ENCODE measurements around the gene FRMD8.
A peak's percentile ranks its signal among the peaks of the same experiment; 100 is the strongest.

FRMD8 gene
- 47.0 to 60.4 (median 59.8) reads per million in 3 donors for total RNA-seq

- Histone ChIP-seq H3K27ac (ENCODE audit: insufficient read depth, low read length, poor library complexity, severe bottlenecking) (peak within 1 kb of the TSS; percentile 97), H3K4me1 (ENCODE audit: control insufficient read depth, insufficient read depth, low read length, poor library complexity, severe bottlenecking) (peaks cover 75% of the 10 kb centered on the region), H3K9me3 (ENCODE audit: control insufficient read depth, low read length) (no peaks in the 10 kb centered on the region), H3K36me3 (ENCODE audit: control insufficient read depth, insufficient read depth, low read length) (peaks cover 4% of the 10 kb centered on the region), H3K27me3 (replicated peaks; ENCODE audit: control insufficient read depth, insufficient read depth, low read length, poor library complexity, severe bottlenecking) (no peaks in the 10 kb centered on the region), H3K4me3 (ENCODE audit: insufficient read depth, low read depth, low read length, poor library complexity, severe bottlenecking) (peak within 1 kb of the TSS; percentile 98)
- DNase-seq = peak; percentile 83 to 89 (median 87)
These were observed at the start of gene FRMD8 for GRCh38 chr11:65386307-65387140. TSS of gene FRMD8 (plus strand) at chr11:65386637. CDS start at chr11:65387037, 400 bp downstream.

DNA sequence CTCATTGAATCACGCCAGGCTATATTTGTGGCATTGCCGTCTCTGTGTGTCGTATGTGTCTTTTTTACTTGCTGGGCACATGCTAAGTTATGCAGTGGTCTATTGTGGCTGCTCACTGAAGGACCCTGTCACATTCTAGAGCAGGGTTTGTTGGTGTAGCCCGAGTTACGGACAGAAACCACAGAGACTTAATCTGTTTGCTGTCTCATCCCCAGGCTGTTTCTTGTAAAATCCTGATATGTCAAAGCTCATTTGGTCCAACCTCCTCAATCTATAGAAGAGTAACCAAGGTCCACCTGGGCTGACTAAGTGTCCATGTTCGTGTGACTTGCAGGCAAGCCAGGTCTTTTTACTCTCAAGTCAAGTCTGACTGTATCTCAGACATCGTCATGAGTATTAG lies 47.8 kb upstream of the FRMD8 start:
- Histone ChIP-seq H3K4me1 (ENCODE audit: control insufficient read depth, insufficient read depth, low read length, poor library complexity, severe bottlenecking) (peaks cover 14% of the 10 kb centered on the region), H3K27ac (ENCODE audit: insufficient read depth, low read length, poor library complexity, severe bottlenecking) (no peak overlapping the region), H3K9me3 (ENCODE audit: control insufficient read depth, low read length) (no peaks in the 10 kb centered on the region), H3K27me3 (replicated peaks; ENCODE audit: control insufficient read depth, insufficient read depth, low read length, poor library complexity, severe bottlenecking) (no peaks in the 10 kb centered on the region), H3K36me3 (ENCODE audit: control insufficient read depth, insufficient read depth, low read length) (peaks cover 39% of the 10 kb centered on the region), H3K4me3 (ENCODE audit: insufficient read depth, low read depth, low read length, poor library complexity, severe bottlenecking) (no peak overlapping the region)
- no peak for DNase-seq

GRCh38 chr11:65340226-65340625 lies 46.2 kb upstream of the FRMD8 start:
- peaks cover 54% of the 10 kb centered on the region for H3K36me3 ChIP-seq (ENCODE audit: control insufficient read depth, insufficient read depth, low read length)
- no peak overlapping the region for H3K4me3 ChIP-seq (ENCODE audit: insufficient read depth, low read depth, low read length, poor library complexity, severe bottlenecking)
- no peaks in the 10 kb centered on the region for H3K27me3 ChIP-seq (replicated peaks; ENCODE audit: control insufficient read depth, insufficient read depth, low read length, poor library complexity, severe bottlenecking)
- H3K27ac ChIP-seq (ENCODE audit: insufficient read depth, low read length, poor library complexity, severe bottlenecking) = no peak overlapping the region
- DNase-seq = no peak
- H3K4me1 ChIP-seq (ENCODE audit: control insufficient read depth, insufficient read depth, low read length, poor library complexity, severe bottlenecking) = peaks cover 4% of the 10 kb centered on the region
- H3K9me3 ChIP-seq (ENCODE audit: control insufficient read depth, low read length) = no peaks in the 10 kb centered on the region

DNA sequence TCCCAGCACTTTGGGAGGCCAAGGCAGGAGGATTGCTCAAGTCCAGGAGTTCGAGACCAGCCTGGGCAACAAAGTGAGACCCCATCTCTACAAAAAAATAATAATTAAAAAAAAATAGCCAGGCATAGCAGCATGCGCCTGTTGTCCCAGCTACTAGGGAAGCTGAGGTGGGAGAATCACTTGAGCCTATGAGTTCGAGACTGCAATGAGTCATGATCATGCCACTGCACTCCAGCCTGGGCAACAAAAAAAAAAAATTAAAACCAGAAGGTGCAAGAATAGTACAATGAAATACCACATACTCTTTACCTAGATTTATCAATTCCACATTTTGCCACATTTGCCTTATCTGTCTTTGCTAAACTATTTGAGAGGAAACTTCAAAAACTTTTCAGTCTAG lies 44.6 kb upstream of the FRMD8 start:
- Histone ChIP-seq H3K4me3 (ENCODE audit: insufficient read depth, low read depth, low read length, poor library complexity, severe bottlenecking) (no peak overlapping the region), H3K27ac (ENCODE audit: insufficient read depth, low read length, poor library complexity, severe bottlenecking) (no peak overlapping the region), H3K9me3 (ENCODE audit: control insufficient read depth, low read length) (no peaks in the 10 kb centered on the region), H3K27me3 (replicated peaks; ENCODE audit: control insufficient read depth, insufficient read depth, low read length, poor library complexity, severe bottlenecking) (no peaks in the 10 kb centered on the region), H3K36me3 (ENCODE audit: control insufficient read depth, insufficient read depth, low read length) (peaks cover 70% of the 10 kb centered on the region), H3K4me1 (ENCODE audit: control insufficient read depth, insufficient read depth, low read length, poor library complexity, severe bottlenecking) (no peaks in the 10 kb centered on the region)
- no peak for DNase-seq

DNA sequence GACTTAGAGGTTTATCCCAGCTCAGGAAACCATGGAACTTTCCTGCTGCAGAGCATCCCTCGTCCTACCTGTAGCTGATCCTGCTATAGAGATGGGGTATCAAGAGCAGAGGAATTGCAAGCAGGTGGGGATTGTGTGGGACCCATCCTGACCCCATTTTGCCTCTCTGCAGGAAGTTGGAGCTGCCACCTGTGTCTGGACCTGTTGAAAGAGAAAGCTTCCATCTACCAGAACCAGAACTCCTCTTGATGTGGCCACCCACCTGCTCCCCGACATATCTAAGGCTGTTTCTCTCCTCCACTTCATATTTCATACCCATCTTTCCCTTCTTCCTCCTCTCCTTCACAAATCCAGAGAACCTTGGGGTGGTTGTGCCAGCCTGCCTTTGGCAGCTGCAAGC lies 34.9 kb upstream of the FRMD8 start:
- Histone ChIP-seq H3K9me3 (ENCODE audit: control insufficient read depth, low read length) (no peaks in the 10 kb centered on the region), H3K27me3 (replicated peaks; ENCODE audit: control insufficient read depth, insufficient read depth, low read length, poor library complexity, severe bottlenecking) (no peaks in the 10 kb centered on the region), H3K4me1 (ENCODE audit: control insufficient read depth, insufficient read depth, low read length, poor library complexity, severe bottlenecking) (peaks cover 10% of the 10 kb centered on the region), H3K36me3 (ENCODE audit: control insufficient read depth, insufficient read depth, low read length) (peaks cover 37% of the 10 kb centered on the region), H3K27ac (ENCODE audit: insufficient read depth, low read length, poor library complexity, severe bottlenecking) (no peak overlapping the region), H3K4me3 (ENCODE audit: insufficient read depth, low read depth, low read length, poor library complexity, severe bottlenecking) (no peak overlapping the region)
- no peak for DNase-seq

GRCh38 chr11:65352783-65353182 lies 33.7 kb upstream of the FRMD8 start:
- Histone ChIP-seq H3K27me3 (replicated peaks; ENCODE audit: control insufficient read depth, insufficient read depth, low read length, poor library complexity, severe bottlenecking) (no peaks in the 10 kb centered on the region), H3K4me3 (ENCODE audit: insufficient read depth, low read depth, low read length, poor library complexity, severe bottlenecking) (no peak overlapping the region), H3K4me1 (ENCODE audit: control insufficient read depth, insufficient read depth, low read length, poor library complexity, severe bottlenecking) (peaks cover 10% of the 10 kb centered on the region), H3K27ac (ENCODE audit: insufficient read depth, low read length, poor library complexity, severe bottlenecking) (no peak overlapping the region), H3K36me3 (ENCODE audit: control insufficient read depth, insufficient read depth, low read length) (peaks cover 34% of the 10 kb centered on the region), H3K9me3 (ENCODE audit: control insufficient read depth, low read length) (no peaks in the 10 kb centered on the region)
- no peak for DNase-seq

GRCh38 chr11:65353376-65353775 lies 33.1 kb upstream of the FRMD8 start:
- no peak for DNase-seq
- no peaks in the 10 kb centered on the region for H3K9me3 ChIP-seq (ENCODE audit: control insufficient read depth, low read length)
- H3K36me3 ChIP-seq (ENCODE audit: control insufficient read depth, insufficient read depth, low read length) = peaks cover 34% of the 10 kb centered on the region
- H3K27ac ChIP-seq (ENCODE audit: insufficient read depth, low read length, poor library complexity, severe bottlenecking) = no peak overlapping the region
- H3K4me1 ChIP-seq (ENCODE audit: control insufficient read depth, insufficient read depth, low read length, poor library complexity, severe bottlenecking) = peaks cover 10% of the 10 kb centered on the region
- H3K27me3 ChIP-seq (replicated peaks; ENCODE audit: control insufficient read depth, insufficient read depth, low read length, poor library complexity, severe bottlenecking) = no peaks in the 10 kb centered on the region
- no peak overlapping the region for H3K4me3 ChIP-seq (ENCODE audit: insufficient read depth, low read depth, low read length, poor library complexity, severe bottlenecking)

- H3K27me3 ChIP-seq (replicated peaks; ENCODE audit: control insufficient read depth, insufficient read depth, low read length, poor library complexity, severe bottlenecking) = no peaks in the 10 kb centered on the region
- peaks cover 29% of the 10 kb centered on the region for H3K36me3 ChIP-seq (ENCODE audit: control insufficient read depth, insufficient read depth, low read length)
- no peaks in the 10 kb centered on the region for H3K9me3 ChIP-seq (ENCODE audit: control insufficient read depth, low read length)
- H3K4me3 ChIP-seq (ENCODE audit: insufficient read depth, low read depth, low read length, poor library complexity, severe bottlenecking) = peak overlapping the region; percentile 39
- H3K4me1 ChIP-seq (ENCODE audit: control insufficient read depth, insufficient read depth, low read length, poor library complexity, severe bottlenecking) = peaks cover 10% of the 10 kb centered on the region
- no peak for DNase-seq
- peak overlapping the region; percentile 35 for H3K27ac ChIP-seq (ENCODE audit: insufficient read depth, low read length, poor library complexity, severe bottlenecking)
These were observed 32.6 kb upstream of the FRMD8 start for GRCh38 chr11:65353900-65354264.

DNA sequence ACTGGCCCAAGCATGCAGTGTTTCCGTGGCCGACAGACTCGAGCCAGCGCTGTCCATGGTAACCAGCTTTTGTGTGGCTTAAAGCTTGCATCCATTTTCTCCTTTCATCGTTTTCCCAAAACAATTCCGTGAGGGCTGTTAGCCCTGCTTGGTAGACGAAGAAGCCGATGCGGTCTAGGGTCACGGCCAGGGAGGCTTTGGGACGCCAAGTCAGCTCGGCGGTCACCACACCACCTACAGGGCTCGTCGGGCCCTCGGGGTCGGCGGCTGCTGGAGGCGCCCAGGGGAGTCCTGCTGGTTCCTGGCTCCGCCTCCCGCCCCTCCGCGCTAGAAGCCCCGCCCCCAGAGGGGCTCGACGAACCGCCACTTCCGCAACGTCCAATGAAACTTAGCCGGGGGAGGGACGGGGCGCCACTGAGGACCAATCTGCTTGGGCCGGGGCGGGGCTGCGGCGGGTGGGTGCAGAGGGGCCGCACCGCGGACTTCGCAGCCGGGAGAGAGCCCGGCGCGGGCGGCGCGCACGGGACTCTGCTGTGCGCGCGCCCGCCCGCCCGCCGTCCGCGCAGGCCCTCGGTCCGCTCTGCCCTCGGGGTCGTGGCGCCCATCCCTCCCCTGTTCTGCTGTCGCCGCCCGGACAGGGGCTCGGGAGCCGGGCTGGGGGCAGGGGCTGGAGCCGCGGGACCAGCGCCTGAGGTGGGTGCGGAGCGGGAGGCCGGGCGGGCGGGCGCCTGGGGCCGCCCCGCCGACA lies 32.0 kb upstream of the FRMD8 start, which contains the start of gene TIGD3:
TSS of gene TIGD3 (plus strand) at position 487 of the 748 bp plus-strand sequence. CDS start 1,058 bp downstream, outside the sequence.
- Histone ChIP-seq H3K27me3 (replicated peaks; ENCODE audit: control insufficient read depth, insufficient read depth, low read length, poor library complexity, severe bottlenecking) (no peaks in the 10 kb centered on the region), H3K9me3 (ENCODE audit: control insufficient read depth, low read length) (no peaks in the 10 kb centered on the region), H3K4me3 (ENCODE audit: insufficient read depth, low read depth, low read length, poor library complexity, severe bottlenecking) (peak within 1 kb of the TSS; percentile 73), H3K4me1 (ENCODE audit: control insufficient read depth, insufficient read depth, low read length, poor library complexity, severe bottlenecking) (peaks cover 10% of the 10 kb centered on the region), H3K36me3 (ENCODE audit: control insufficient read depth, insufficient read depth, low read length) (peaks cover 24% of the 10 kb centered on the region), H3K27ac (ENCODE audit: insufficient read depth, low read length, poor library complexity, severe bottlenecking) (peak within 1 kb of the TSS; percentile 45)
- peak; percentile 95 to 96 (median 95) for DNase-seq

All from effector memory CD4-positive, alpha-beta T cell (primary cell).